KMS-11 (cell line): Measurements from ENCODE around the gene ISG20L2.

Experiments
- H2AFZ ChIP-seq: fragments of 200-600 bp; sonication (generic); 2 replicates; pipeline ENCODE4 v1.6.1; 2016; ENCODE audit warnings: antibody characterized with exemption, mixed run types, low read depth
- H3K27ac ChIP-seq: fragments of 200-600 bp; sonication (generic); 2 replicates; pipeline ENCODE4 v1.6.1; 2016; ENCODE audit warnings: mild to moderate bottlenecking, mixed run types
- H3K27me3 ChIP-seq: fragments of 200-600 bp; sonication (generic); 2 replicates; pipeline ENCODE4 v1.6.1; 2017; ENCODE audit warnings: mild to moderate bottlenecking, low read depth, mixed run types, moderate library complexity; ENCODE audit not compliant: insufficient read depth
- H3K36me3 ChIP-seq: fragments of 200-600 bp; sonication (generic); 2 replicates; pipeline ENCODE4 v1.6.1; 2017; ENCODE audit warnings: mild to moderate bottlenecking, mixed run types; ENCODE audit not compliant: insufficient read depth
- H3K4me1 ChIP-seq: fragments of 200-600 bp; sonication (generic); 2 replicates; pipeline ENCODE4 v1.6.1; 2016; ENCODE audit warnings: mild to moderate bottlenecking, low read depth, mixed run types; ENCODE audit not compliant: poor library complexity, severe bottlenecking
- H3K4me2 ChIP-seq: fragments of 200-600 bp; sonication (generic); 2 replicates; pipeline ENCODE4 v1.7.0; 2016; ENCODE audit warnings: mild to moderate bottlenecking, mixed run types
- H3K4me3 ChIP-seq: fragments of 200-600 bp; sonication (generic); IDR thresholded peaks from 2 replicates; pipeline ENCODE4 v1.6.1; 2017; ENCODE audit warnings: low read depth, low read length, mixed read lengths; ENCODE audit not compliant: insufficient read depth
- H3K79me2 ChIP-seq: fragments of 200-600 bp; sonication (generic); 2 replicates; pipeline ENCODE4 v1.6.1; 2016; ENCODE audit warnings: low read depth, mixed run types; ENCODE audit not compliant: insufficient read depth
- H3K9ac ChIP-seq: fragments of 200-600 bp; sonication (generic); 2 replicates; pipeline ENCODE4 v1.6.1; 2016; ENCODE audit warnings: mild to moderate bottlenecking, mixed run types
- H4K20me1 ChIP-seq: fragments of 200-600 bp; sonication (generic); 2 replicates; pipeline ENCODE4 v1.6.1; 2016; ENCODE audit warnings: mild to moderate bottlenecking, mixed run types; ENCODE audit not compliant: insufficient read depth
- CTCF ChIP-seq: fragments of 200-600 bp; sonication (generic); conservative IDR thresholded peaks from 2 replicates; pipeline ENCODE4 v1.6.1; 2017; ENCODE audit warnings: low read depth, mild to moderate bottlenecking, antibody characterized with exemption, low read length, moderate library complexity, mixed read lengths

ISG20L2 gene

DNA sequence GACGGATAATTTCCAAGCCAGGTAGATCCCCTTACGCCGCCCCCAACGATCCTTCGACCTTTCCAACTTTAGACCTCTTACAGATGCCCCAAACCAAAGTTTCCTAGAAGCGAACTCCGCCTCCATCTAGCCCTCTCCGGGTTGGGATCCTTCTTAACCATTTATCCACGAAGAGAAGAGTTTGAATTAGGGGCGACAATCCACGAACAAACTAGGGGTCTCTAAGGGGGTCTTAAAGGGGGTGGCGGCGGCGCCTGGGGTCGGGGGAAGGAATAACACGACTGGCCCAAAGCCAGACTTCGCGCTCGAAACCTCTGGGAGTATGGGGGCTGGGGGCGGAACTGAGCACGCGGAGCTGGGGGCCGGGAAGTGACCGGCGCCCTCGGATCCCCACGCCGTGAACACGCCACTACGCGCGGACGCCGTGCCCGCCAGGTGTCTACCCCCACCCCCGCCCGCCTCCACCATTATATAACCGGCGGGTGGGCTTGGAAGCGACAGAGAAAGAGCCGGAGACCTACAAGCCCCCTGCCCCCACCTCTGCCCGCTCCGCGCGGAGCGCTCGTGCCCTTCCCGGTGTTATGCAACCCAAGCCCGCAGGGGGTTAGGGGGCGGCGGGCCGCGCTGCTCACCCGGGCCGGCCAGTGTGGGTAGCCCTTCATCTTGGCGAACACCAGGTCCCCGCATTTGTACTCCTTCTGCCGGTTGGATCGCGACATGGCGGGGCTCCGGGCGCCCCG is 22.3 kb upstream of the ISG20L2 start:
- H3K27me3 ChIP-seq: no peaks in the 10 kb centered on the region
- H3K36me3 ChIP-seq: no peaks in the 10 kb centered on the region
- no peak; the same call in 1 of the 2 replicates for TF ChIP-seq CTCF
- H4K20me1 ChIP-seq: peaks cover 6% of the 10 kb centered on the region; the same call in 1 of the 2 replicates
- H3K4me2 ChIP-seq: peak overlapping the region; percentile 97
- peak overlapping the region; percentile 85 for H3K27ac ChIP-seq
- peaks cover 78% of the 10 kb centered on the region for H3K79me2 ChIP-seq
- H3K9ac ChIP-seq: peak overlapping the region; percentile 92
- peak overlapping the region; percentile 15; the same call in 1 of the 2 replicates for H2AFZ ChIP-seq
- H3K4me3 ChIP-seq: peak overlapping the region; percentile 90
- H3K4me1 ChIP-seq: peaks cover 42% of the 10 kb centered on the region

DNA sequence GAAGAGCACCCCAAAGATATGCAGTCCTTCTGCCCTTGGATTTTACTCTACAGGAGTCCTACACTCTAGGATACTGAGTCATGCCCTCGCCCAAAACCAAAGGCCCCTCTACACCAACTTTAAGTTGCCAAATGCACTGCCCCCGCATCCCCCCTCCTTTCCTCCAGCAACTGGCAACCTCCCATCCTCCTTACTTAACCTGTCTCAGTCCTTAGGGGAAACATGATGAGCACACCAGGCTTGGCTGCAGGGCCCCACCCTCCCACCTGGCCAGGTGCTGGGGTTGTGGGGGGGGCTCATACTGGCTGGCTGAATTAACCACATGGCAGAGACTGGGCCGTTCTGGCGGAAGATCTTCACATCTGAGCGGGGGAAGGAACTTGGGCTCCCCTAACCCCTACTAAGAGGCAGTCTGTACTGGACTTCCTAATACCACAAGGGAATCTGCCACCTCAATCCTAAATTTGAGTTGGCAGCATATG is 21.7 kb upstream of the ISG20L2 start:
- Histone ChIP-seq H4K20me1 (peaks cover 11% of the 10 kb centered on the region; the same call in 1 of the 2 replicates), H3K27ac (peak overlapping the region; percentile 85), H3K79me2 (peaks cover 84% of the 10 kb centered on the region), H2AFZ (no peak overlapping the region), H3K4me3 (peak overlapping the region; percentile 90), H3K27me3 (no peaks in the 10 kb centered on the region), H3K9ac (peak overlapping the region; percentile 92), H3K4me1 (peaks cover 49% of the 10 kb centered on the region), H3K36me3 (no peaks in the 10 kb centered on the region), H3K4me2 (peak overlapping the region; percentile 97)
- TF ChIP-seq CTCF: no peak

DNA sequence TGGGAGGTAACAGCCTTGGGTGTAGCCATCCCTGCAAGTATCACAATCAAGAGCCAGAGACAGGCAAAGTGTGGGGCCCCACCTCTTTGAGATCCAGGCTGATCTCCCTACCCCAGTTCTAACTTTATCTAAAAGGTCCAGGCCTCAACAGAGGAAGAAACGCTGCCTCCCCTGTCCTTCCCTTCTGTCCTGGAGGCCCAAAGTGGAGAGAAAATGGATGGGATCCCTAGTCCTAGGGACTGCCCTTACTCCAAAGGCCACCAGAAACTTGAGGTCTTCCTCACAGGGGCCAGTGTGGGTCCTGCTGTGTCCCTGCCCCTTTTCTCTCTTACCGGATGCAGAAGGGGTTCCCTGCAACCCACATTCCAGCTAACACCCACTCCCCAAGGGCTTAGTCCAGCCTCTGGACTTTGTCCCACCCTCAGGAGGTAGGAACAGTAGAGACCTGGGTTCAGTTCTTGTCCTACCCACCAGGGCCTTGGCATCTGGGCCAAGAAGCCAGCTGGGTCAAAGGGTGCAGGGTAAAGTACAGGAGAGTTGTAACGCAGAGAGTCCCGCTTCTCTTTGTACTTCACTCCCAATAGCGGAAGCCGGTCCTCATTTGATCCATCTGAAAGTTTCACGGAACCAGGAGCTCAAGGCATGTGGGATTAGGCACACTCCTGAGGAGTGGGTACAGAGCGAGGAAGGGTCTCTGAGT is 21.0 kb upstream of the ISG20L2 start:
- no peak overlapping the region for H2AFZ ChIP-seq
- H3K27me3 ChIP-seq: no peaks in the 10 kb centered on the region
- H3K4me1 ChIP-seq: peaks cover 55% of the 10 kb centered on the region
- peak overlapping the region; percentile 85 for H3K27ac ChIP-seq
- H4K20me1 ChIP-seq: peaks cover 11% of the 10 kb centered on the region; the same call in 1 of the 2 replicates
- H3K4me2 ChIP-seq: peak overlapping the region; percentile 97
- peak overlapping the region; percentile 90 for H3K4me3 ChIP-seq
- 0 out of 2 replicates have a peak, but pooled peaks have one; percentile 5 for TF ChIP-seq CTCF
- H3K36me3 ChIP-seq: no peaks in the 10 kb centered on the region
- peak overlapping the region; percentile 92 for H3K9ac ChIP-seq
- peaks cover 91% of the 10 kb centered on the region for H3K79me2 ChIP-seq

DNA sequence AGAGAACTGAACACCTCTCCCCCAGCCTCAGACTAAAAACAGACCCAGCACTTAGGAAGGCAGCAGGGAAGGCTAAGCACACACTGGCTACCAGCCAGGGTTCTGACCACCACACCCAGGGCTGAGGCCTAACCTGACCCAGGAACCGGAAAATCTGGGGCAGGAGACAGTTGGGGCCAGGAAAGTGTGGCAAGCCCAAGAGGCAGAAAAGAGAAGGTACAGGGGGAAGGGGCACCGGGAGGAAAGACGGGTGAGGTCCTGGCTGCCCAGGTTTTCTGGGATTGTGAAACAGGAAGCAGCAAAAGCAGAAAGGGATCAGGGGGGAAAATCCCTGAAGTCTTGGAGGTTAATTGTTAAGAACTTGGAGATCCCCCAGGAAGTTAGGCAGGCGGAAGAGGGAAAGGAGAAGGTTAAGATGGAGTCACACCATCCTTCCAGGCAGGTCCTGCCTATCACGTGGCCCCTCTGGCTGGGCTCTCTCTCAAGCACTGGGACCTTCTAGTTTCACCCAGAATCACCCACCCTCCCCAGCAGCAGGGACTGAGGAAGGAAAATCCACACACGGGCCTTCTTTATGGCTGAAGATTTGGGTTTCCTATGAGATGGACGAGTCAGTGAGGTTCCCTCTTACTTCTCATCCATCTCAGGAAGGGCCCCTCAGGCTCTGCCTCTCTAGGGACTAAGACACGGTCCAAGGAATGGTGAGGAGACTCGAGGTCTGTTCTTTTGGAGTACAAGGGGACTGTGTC is 20.3 kb upstream of the ISG20L2 start:
- Histone ChIP-seq H3K36me3 (no peaks in the 10 kb centered on the region; the same call in 1 of the 2 replicates), H3K27me3 (no peaks in the 10 kb centered on the region), H3K4me2 (peak overlapping the region; percentile 97), H3K79me2 (peaks cover 92% of the 10 kb centered on the region), H4K20me1 (peaks cover 11% of the 10 kb centered on the region; the same call in 1 of the 2 replicates), H3K9ac (peak overlapping the region; percentile 92), H3K27ac (peak overlapping the region; percentile 85), H3K4me3 (peak overlapping the region; percentile 90), H2AFZ (no peak overlapping the region), H3K4me1 (peaks cover 58% of the 10 kb centered on the region)
- no peak for TF ChIP-seq CTCF
